CMK (cell line): ENCODE measurements around the gene FBXL2.
"Not testable (repeated sequence)": the region's sequence is repeated elsewhere in the genome, so short reads cannot be mapped to it uniquely, and the experiment has no call there.

Experiments
- DNase-seq: peaks from one replicate; pipeline ENCODE4 v3.0.0-alpha.2; 2010; ENCODE audit warnings: low read depth

FBXL2 gene

GRCh38 chr3:33317963-33318709 is 40.9 kb downstream of the FBXL2 start:
- no peak for DNase-seq

DNA sequence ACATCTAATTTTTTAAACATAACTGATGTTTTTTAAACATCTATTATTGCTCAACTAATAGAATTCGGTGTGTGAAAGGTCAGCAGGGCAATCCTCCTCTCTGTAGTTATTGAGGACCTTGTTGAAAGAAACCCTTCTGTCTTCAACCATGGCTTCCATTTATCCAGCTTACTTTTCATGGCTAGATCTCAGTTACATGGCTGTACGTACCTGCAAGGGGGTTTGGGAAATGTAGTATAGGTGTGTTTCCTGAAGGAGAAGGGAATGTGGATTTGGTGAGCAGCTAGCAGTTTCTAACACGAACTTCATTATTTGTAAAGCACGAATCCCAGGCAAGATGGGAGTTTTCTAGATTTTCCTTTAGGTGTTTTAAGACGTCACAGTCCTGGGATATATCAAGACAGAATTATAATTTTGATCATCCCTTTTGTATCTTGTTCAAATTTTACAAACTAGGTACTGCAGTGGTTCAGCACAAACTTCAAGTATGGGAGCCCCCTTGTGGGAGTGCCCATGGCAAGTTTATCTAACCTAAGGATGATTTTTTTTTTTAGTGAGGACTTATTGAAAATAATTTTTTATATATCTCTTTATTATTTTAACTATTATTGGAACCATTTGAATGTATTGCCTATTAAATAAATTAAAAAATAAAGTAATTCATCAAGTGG is 41.6 kb downstream of the FBXL2 start:
- no peak for DNase-seq

GRCh38 chr3:33322412-33322811 is 45.2 kb downstream of the FBXL2 start:
- DNase-seq: no peak

DNA sequence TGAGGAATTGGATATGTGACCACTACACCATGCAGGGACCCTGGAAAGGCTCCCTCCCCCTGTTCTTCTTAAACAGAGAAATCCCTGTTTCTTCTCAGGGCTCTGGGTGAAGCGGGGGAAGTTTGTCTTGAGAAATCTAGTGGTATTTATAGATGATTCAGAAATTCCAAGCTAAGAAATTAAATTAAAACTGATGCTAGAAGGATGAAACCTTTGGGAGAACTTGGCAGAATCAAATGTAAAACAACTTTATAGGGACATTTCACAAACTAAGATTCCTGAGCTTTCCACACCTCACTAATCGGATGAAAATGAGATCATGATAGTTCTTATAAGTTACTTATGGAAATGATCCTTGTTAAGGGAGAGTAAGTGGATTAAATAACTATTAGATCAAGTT is 54.2 kb downstream of the FBXL2 start:
- DNase-seq: no peak

DNA sequence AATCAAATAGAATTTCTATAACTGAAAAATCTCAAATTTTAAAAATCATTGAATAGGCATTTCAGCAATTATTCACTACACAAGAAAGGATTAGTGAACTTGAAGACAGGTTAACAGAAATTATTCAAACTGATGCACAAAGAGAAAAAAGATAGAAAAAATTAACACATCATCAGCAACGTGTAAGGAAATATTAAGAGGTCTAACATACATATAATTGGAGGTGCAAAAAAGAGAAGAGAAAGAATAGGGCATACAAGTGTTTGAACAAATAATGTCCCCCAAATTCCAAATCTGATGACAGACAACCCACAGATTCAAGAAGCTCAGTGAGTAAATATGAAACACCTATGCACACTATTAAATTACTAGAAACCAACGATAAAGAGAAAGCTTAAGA is 57.1 kb downstream of the FBXL2 start:
- no peak for DNase-seq

GRCh38 chr3:33338936-33339465 is 61.8 kb downstream of the FBXL2 start:
- not testable (repeated sequence) for DNase-seq

- no peak for DNase-seq
Measured at GRCh38 chr3:33339758-33340157, 62.5 kb downstream of the FBXL2 start.

DNA sequence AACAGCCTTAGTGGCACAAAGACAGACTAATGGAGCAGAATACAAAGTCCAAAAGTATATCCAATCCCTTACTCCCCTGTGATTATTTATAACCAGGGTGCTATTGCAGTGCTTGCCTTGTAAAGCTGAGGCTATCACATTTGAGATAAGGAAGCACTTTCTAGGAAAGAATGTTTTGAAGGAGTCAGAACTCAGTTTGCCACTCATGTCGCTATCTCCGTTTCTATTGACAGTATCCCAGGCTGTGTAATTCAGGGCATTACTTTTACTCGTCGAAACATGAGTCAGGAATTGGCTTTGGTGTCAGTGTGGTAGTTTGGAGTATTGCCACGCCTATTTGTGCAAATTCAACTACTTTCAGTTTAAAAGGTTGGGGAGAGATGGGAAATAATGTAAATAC is 78.4 kb downstream of the FBXL2 start:
- DNase-seq: no peak

GRCh38 chr3:33358172-33358781 is 81.0 kb downstream of the FBXL2 start:
- no peak for DNase-seq

DNA sequence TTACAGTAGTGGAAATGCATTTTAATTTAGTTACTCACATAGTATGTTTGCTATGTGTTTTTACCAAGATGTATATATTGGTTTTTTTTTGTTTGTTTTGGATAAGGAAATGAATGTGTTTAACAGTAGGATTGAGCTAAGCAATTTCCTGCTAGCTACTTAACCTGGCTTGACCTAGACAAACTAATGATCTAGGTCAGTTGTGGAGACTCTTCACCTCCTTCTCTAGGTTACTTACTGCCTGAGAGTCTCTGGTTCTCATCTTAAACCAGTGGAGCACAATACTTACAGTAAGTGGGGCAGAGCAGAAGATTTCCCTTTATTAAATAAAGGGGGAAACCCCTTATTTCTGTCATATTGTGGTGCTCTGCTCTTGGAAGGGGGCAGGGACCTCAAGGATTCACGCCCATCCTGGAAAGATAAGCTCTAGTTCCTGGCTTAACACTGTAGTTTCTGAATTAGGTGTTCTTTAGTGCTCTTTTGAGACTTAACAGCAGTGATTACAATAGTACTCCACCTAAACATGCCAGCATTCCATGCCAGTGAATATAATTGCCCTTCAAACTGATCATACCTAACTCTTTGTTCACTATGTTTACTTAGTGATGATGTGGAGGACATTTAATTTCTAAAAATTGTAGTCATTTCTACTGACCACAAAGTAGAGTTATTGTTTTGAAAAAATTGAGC is 83.0 kb downstream of the FBXL2 start:
- no peak for DNase-seq

DNA sequence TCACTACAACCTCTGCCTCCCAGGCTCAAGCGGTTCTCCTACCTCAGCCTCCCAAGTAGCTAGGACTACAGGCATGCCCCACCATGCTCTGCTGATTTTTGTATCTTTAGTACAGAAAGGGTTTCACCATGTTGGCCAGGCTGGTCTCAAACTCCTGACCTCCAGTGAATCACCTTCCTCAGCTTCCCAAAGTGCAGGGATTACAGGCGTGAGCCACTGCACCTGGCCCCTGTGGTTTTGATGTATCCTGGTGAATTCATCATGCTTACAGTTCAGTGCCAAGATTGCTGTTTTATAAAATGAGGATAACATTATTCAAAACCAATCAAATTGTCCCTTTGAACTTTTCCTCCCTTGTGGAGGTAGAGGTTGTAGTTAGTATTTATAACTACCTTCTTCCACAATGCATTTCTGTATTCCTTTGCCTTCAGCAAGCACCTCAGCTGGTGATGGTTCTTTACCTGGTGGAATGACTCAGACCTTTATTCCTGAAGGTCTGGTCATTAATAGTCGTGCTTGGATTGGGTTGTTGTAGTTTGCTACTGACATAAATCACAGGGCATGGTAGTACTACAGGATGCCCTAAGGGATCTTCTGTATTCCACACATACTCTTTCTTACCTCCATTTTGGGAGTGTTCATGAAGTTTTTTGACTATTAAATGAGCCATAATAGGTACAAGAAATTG is 86.0 kb downstream of the FBXL2 start:
- no peak for DNase-seq

- DNase-seq: no peak
Measured at GRCh38 chr3:33364060-33364459, 86.8 kb downstream of the FBXL2 start.

GRCh38 chr3:33364531-33365128 is 87.4 kb downstream of the FBXL2 start:
- no peak for DNase-seq

DNA sequence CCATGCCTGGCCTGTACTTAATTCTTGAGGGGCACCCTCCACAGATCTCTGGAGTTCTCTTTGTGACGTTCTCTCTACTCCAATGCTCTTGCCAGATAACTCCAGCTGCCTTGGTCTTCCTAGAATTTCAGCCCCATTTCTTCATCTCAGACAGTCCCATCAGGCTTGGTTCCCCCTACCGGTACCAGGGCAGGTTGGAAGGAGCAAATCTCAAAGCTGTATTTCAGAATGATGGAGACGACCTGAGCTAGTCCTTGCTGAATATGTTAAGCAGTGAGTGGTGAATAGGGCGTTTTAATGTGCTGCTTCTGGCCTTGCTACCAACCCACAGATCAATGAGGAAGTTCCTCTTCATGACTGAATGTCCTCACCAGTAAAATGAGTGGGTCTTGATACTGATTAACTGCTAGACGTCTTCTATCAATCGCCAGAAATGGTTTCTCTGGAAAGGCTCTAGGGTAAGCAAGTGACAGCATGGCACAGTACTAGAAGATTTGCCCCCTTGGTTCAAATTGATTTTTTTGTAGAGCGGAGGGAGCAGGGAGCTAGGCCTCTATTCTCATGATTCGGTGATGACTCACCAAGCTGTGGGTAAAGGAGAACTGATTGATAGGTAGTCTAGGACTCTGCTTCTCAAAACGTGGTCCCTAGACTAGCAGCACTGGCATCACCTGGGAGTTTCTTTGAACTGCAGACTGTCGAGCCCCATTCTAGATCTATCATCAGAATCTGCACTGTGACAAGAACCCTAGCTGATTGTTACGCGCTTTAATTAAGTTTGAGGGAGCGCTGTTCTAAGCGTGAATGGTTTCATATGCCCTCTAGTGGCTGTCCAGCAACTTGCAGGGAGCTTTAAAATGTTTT is 95.2 kb downstream of the FBXL2 start:
- DNase-seq: peak; percentile 14

- DNase-seq: no peak
Measured at GRCh38 chr3:33373082-33373437, 95.8 kb downstream of the FBXL2 start.

- DNase-seq: no peak
Measured at GRCh38 chr3:33377489-33377888, 100.2 kb downstream of the FBXL2 start.

- DNase-seq: no peak
Measured at GRCh38 chr3:33377931-33378330, 100.7 kb downstream of the FBXL2 start.

DNA sequence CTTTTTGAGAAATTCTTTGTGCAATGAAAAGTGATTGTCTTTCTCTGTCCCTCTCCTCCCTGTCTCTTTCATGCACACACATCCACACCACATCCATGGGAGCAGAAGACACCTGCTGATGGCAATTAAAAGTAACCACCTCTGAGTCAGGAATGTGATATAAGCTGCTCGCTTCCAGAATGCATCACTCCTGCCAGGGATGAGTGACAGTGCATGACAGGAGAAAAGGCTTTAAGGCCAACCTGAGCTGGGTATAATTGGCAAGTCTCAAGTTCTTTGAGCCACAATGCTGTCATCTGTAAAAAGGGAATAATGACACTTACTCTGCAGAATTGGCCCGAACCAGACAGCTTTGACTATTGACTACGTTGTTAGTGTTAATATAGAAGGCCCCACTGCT is 103.4 kb downstream of the FBXL2 start:
- DNase-seq: no peak

DNA sequence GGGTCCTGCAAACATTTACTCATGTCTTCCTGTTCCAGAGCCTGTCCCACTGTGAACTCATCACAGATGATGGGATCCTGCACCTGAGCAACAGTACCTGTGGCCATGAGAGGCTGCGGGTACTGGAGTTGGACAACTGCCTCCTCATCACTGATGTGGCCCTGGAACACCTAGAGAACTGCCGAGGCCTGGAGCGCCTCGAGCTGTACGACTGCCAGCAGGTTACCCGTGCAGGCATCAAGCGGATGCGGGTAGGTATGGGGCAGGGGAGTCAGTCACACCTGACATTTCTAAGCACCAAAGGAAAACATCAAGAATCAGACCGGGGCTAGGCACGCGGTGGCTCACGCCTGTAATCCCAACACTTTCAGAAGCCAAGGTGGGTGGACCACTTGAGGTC is 106.7 kb downstream of the FBXL2 start:
- no peak for DNase-seq

- DNase-seq: no peak
Measured at GRCh38 chr3:33385423-33385822, 108.2 kb downstream of the FBXL2 start.

GRCh38 chr3:33386631-33387030 is 109.4 kb downstream of the FBXL2 start:
- DNase-seq: no peak
